ENCODE data around the gene MCOLN2.

DNA sequence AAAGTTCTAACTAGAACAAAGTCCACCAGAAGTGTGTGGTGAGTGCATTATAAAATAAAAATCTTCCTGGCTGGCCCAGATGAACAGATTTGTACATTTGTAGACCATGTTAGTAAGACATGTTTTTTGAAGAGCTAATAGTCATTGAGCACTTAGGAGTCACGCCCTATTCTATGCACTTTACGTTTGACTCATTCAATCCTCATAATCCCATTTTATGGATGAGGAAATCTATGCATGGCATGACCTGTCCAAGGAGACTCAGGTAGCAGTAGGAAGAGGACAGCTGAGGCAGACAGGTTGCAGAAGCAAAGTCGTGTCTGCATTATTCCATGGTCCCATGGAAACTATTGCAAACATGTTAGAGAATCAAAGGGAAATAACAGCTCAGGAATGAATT is 73.6 kb downstream of the MCOLN2 start:
- TF ChIP-seq RCOR1 (IDR thresholded peaks at IDR 0.05; ENCODE audit: low read length) (no peak), CTCF (IDR thresholded peaks at IDR 0.05) (no peak), EZH2phosphoT487 (IDR thresholded peaks at IDR 0.05; ENCODE audit: borderline replicate concordance, low read depth) (no peak), POLR2AphosphoS5 (IDR thresholded peaks at IDR 0.05; ENCODE audit: low read depth, low read length) (no peak), TAF1 (IDR thresholded peaks at IDR 0.05; ENCODE audit: borderline replicate concordance, low read depth, low read length) (no peak), NRF1 (IDR thresholded peaks at IDR 0.05; ENCODE audit: low read depth, low read length) (no peak)
- TF ChIP-seq, protein P1, sequence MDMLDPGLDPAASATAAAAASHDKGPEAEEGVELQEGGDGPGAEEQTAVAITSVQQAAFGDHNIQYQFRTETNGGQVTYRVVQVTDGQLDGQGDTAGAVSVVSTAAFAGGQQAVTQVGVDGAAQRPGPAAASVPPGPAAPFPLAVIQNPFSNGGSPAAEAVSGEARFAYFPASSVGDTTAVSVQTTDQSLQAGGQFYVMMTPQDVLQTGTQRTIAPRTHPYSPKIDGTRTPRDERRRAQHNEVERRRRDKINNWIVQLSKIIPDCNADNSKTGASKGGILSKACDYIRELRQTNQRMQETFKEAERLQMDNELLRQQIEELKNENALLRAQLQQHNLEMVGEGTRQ (IDR thresholded peaks at IDR 0.05; ENCODE audit: borderline replicate concordance, low read depth, low read length), result no peak
